Astrocyte of the spinal cord (primary cell): ENCODE results near the gene PKD2L1.

Source experiments
- DNase-seq: peaks from one replicate; pipeline ENCODE4 v3.0.0; 2011; ENCODE audit warnings: low read depth, low spot score
- H3K4me3 ChIP-seq: 2 replicates; pipeline ENCODE4 v1.5.1; 2011; ENCODE audit warnings: low read depth, mild to moderate bottlenecking, low read length, moderate library complexity
- in situ Hi-C: cut with HindIII; loops from 2 replicates; pipeline ENCODE4 v1.10.0; 2017; ENCODE audit warnings: low sequenced_read_pairs
- TF ChIP-seq, protein P1 (sequence below): IDR thresholded peaks from 2 replicates; pipeline ENCODE4 v1.5.1; 2012; ENCODE audit warnings: low read depth, mild to moderate bottlenecking, low read length, inconsistent platforms

The PKD2L1 gene

DNA sequence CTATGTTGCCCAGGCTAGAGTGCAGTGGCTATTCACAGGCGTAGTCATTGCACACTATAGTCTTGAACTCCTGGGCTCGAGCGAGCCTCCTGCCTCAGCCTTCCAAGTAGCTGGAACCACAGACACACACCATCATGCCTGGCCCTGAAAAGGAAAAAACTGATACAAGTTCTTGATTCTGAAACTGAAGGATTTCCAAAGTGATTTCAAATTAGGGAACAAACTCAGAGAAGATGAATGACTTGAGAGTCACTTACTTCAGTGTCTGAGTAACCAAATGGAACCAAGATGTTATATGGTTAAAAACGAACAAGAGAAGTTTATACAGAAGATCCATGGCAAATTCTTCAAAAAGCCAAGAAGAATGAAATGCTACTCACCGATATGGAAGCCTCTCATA, 77.0 kb downstream of the PKD2L1 start:
- TF ChIP-seq, protein P1, sequence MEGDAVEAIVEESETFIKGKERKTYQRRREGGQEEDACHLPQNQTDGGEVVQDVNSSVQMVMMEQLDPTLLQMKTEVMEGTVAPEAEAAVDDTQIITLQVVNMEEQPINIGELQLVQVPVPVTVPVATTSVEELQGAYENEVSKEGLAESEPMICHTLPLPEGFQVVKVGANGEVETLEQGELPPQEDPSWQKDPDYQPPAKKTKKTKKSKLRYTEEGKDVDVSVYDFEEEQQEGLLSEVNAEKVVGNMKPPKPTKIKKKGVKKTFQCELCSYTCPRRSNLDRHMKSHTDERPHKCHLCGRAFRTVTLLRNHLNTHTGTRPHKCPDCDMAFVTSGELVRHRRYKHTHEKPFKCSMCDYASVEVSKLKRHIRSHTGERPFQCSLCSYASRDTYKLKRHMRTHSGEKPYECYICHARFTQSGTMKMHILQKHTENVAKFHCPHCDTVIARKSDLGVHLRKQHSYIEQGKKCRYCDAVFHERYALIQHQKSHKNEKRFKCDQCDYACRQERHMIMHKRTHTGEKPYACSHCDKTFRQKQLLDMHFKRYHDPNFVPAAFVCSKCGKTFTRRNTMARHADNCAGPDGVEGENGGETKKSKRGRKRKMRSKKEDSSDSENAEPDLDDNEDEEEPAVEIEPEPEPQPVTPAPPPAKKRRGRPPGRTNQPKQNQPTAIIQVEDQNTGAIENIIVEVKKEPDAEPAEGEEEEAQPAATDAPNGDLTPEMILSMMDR = no peak
- DNase-seq = no peak
- in situ Hi-C loops = no loop called here
- no peak overlapping the region for H3K4me3 ChIP-seq

DNA sequence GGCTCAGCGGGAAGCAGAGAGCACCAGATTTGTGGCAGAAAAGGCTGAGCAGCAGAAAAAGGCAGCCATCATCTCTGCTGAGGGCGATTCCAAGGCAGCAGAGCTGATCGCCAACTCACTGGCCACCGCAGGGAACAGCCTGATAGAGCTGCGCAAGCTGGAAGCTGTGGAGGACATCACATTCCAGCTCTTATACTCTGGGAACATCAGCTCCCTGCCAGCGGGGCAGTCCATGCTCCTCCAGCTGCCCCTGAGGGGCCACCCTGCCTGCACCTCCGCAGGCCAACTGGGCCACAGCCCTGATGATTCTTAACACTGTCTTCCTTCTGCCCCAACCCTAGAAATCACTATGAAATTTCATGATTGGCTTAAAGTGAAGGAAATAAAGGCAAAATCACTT, 81.2 kb downstream of the PKD2L1 start:
- TF ChIP-seq, protein P1 = no peak
- no peak for DNase-seq
- in situ Hi-C loops = no loop called here
- no peak overlapping the region for H3K4me3 ChIP-seq

DNA sequence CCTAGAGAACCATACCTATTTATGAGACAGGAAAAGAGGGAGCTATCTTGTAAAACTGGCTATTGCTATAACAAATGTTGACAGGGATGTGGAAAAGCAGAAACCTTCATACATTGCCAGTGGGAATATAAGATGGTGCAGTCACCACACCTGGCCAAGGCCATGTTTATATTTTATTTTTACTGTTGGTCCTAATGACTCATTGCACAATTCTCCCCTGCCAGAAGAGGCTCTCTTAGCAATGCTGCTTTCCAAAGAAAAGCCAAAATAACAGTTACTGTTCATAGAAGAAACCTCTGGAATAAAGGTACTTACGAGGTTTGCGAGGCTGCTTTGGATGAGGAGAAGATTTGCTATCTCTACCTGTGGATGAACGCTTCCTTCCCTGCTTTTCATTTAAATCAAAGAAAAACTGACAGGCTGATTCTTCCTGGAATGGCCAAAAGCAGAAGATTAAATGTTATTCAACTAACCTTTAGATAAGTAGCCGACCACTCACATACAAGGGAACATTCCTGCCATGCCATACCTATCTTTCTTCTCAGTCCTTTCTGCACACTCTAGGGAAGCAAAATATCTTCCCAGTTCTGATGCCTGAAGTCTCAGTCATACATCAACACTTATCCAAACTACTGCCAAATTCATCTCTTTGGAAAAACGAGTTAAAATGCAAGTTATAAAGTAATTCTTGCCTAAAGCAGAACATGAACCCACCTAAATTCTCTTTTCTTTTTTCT, 84.4 kb downstream of the PKD2L1 start:
- no peak for DNase-seq
- in situ Hi-C loops = no loop called here
- no peak overlapping the region for H3K4me3 ChIP-seq
- TF ChIP-seq, protein P1 = no peak

DNA sequence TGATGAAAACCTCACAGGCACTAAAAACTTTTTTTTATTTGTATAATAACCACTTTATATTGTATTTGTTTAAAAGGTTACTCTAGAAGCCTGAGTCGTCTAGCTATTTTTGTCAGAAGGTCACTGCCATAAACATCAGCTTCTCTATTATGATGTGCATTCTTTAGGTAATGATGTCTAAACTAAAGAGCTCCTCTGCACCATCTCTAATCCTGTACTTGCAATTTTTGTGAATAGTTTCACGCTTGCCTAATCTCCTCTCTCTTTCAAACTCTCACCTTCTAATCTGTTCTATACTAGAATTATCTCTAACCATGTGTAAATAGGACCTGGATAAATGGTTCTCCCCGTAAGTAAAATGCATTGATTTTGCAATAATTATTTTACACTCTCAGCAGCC, 90.2 kb downstream of the PKD2L1 start:
- TF ChIP-seq, protein P1 = no peak
- H3K4me3 ChIP-seq = no peak overlapping the region
- in situ Hi-C loops = no loop called here
- no peak for DNase-seq

DNA sequence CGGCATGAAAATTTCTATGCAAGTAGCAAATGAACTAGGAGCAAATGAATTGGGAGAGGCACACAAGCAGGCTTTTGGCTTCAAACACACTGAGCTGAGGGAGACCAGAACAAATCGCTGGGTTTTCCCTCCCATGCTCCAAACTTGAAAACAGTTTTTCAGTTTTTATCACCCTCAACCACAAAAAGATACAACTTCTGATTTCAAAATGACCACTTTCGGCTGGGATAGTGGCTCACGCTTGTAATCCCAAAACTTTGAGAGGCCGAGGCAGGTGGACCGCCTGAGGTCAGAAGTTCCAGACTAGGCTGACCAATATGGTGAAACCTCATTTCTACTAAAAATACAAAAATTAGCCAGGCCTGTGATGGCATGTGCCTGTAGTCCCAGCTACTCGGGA, 91.6 kb downstream of the PKD2L1 start:
- in situ Hi-C loops = no loop called here
- H3K4me3 ChIP-seq = no peak overlapping the region
- no peak for DNase-seq
- TF ChIP-seq, protein P1 = no peak
